GM12875 (cell line): ENCODE data around the gene MYLK.
"Not testable (repeated sequence)": the region's sequence is repeated elsewhere in the genome, so short reads cannot be mapped to it uniquely, and the experiment has no call there.

ENCODE experiments used
- H3K4me3 ChIP-seq: one replicate; pipeline ENCODE4 v1.5.1; 2011; ENCODE audit warnings: low read depth, low read length, control low read depth
- CTCF ChIP-seq: IDR thresholded peaks from 2 replicates; pipeline ENCODE4 v1.5.1; 2011; ENCODE audit warnings: low read depth, mild to moderate bottlenecking, control low read depth, inconsistent platforms, low read length, moderate library complexity, borderline replicate concordance; ENCODE audit not compliant: insufficient read depth

The MYLK gene

GRCh38 chr3:123609063-123609462, 275.1 kb downstream of the MYLK start:
- no peak for TF ChIP-seq CTCF
- no peak overlapping the region for H3K4me3 ChIP-seq

DNA sequence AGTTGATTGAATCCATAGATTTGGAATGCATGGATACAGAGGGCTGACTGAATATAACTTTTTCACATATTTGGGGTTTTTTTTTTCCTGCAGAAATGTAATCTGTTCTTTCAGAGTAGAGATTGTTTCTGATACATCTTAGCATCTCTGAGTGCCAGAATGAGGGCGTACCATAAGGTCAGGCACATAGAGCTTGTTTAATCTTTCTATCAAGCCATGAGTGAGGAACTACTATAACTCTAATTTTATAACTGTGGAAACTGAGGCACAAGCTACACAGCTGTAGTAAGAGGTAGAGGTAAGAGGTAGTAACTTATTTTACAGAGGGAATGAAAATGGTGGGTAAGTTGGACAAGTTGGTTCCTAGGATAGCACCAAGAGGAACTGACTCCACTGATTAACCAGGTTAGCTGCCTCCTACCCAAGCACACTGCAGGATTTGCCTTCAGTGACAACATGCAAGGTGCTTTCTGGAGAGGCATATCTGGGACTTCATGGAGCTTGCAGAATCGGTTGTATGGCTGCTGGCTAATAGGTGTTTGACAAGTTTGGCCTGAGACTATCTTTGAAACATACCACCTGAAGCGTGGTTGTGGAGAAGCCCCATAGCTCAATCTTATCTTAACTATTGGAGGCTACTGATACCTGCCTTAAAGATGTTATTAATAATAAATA, 275.7 kb downstream of the MYLK start:
- H3K4me3 ChIP-seq, result no peak overlapping the region
- TF ChIP-seq CTCF, result no peak

DNA sequence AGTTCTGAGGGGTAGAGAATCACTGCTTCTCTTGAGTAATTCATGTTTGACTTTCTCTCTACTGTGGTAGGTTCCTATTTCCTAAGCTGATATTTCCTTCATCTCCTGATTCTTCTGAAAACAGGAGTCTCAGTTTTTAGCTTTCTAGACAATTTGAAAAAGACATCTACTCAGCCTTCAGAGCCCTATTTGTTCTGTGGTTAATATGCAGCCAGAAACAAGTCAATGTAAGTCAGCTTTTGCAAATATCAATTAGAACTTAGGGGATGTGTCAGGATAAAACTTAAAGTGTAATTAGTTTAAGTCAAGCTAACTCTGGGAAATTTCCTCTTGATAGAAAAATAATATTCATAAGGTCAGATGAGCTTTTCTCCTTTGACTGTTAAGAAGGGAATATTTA, 277.6 kb downstream of the MYLK start:
- TF ChIP-seq CTCF, result no peak
- no peak overlapping the region for H3K4me3 ChIP-seq

DNA sequence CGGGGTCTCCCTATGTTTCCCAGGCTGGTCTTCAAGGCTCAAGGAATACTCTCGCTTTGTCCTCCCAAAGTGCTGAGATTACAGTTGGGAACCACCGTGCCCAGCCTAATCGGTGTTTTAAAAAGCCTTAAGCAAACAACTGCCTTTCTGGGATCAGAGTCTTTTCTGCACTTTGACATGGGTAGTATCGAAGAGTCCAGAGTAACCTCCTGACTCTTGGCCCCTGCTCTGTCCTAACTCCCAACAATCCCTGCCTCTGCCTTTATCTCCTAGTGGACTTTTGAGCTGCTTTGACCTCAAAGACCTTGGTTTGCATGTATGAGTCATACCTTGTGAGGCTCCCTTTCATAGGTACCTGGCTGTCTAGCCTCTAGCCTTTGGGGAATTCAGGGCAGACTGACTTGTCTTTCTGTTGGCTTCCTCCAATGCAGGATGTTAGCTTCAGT, 278.3 kb downstream of the MYLK start:
- TF ChIP-seq CTCF, result no peak
- H3K4me3 ChIP-seq, result no peak overlapping the region

- H3K4me3 ChIP-seq, result not testable (repeated sequence)
Measured at GRCh38 chr3:123603153-123603552, 281.0 kb downstream of the MYLK start.

GRCh38 chr3:123602325-123602724, 281.8 kb downstream of the MYLK start:
- H3K4me3 ChIP-seq, result no peak overlapping the region
- no peak for TF ChIP-seq CTCF

DNA sequence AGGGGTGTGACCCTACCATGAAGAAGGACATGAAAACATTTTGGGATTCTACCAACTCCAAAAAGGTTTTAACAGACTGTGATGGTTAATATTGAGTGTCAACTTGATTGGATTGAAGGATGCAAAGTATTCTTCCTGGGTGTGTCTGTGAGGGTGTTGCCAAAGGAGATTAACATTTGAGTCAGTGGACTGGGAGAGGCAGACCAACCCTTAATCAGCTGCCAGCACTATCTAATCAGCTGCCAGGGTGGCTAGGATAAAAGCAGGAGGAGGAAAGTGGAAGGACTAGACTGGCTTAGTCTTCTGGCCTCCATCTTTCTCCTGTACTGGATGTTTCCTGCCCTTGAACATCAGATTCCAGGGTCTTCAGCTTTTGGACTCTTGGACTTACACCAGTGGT, 283.3 kb downstream of the MYLK start:
- not testable (repeated sequence) for H3K4me3 ChIP-seq

DNA sequence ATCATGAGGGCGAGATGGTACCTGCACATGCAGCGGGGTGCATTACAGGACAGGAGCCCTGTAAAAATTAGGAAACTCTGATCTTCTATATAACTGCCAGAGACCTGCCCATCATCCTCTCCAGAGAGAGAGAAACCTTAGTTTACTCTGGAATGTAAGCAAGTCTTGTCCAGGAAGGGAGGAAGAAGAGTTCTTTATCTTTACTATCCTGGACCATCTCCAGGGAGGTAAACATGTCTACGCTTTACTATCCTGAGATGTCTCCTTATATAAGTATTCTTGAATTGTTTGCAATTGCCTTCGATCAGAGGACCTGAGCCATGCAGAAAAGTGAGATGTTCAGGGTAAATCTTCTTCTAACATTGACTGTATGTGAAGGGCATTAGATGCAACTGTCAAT, 286.6 kb downstream of the MYLK start:
- H3K4me3 ChIP-seq, result no peak overlapping the region

More for the DNA sequence above, 286.6 kb downstream of the MYLK start:
- no peak for TF ChIP-seq CTCF
